ENCODE measurements around the gene HABP2.

GRCh38 chr10:113576852-113577251, 24.0 kb downstream of the HABP2 start:
- TF ChIP-seq POLR2A (IDR thresholded peaks at IDR 0.05; ENCODE audit: low read depth, low read length), result no peak
- TF ChIP-seq POLR2AphosphoS5 (IDR thresholded peaks at IDR 0.05; ENCODE audit: low read depth, low read length), result no peak
